HepG2 (cell line): ENCODE measurements around the gene PPM1G. TPM values are rescaled to one million over a fixed set of nuclear protein-coding genes. Genes with fewer than 3 reads are reported as not detected.

Source experiments
- BATF2 ChIP-seq: sonication (generic); formaldehyde crosslinking; IDR thresholded peaks from 2 replicates; pipeline ENCODE4 v1.8.0; 2022; ENCODE audit warnings: mild to moderate bottlenecking, missing genetic modification reagents, moderate library complexity
- CEBPB ChIP-seq: IDR thresholded peaks from 2 replicates; pipeline ENCODE4 v1.6.1; 2011; ENCODE audit warnings: low read depth, low read length, improper control_type of control experiment, borderline replicate concordance
- E2F2 ChIP-seq: sonication (generic); formaldehyde crosslinking; IDR thresholded peaks from 2 replicates; pipeline ENCODE4 v1.4.0; 2020; ENCODE audit warnings: missing genetic modification reagents, borderline replicate concordance
- PTBP1 ChIP-seq: fragments of 200-400 bp; formaldehyde crosslinking; IDR thresholded peaks from 2 replicates; pipeline ENCODE4 v1.6.1; 2018; ENCODE audit warnings: low read length, low read depth; ENCODE audit not compliant: poor library complexity, severe bottlenecking
- SETDB1 ChIP-seq: sonication (generic); formaldehyde crosslinking; IDR thresholded peaks from 2 replicates; pipeline ENCODE4 v1.5.1; 2020; ENCODE audit warnings: missing genetic modification reagents, mild to moderate bottlenecking, borderline replicate concordance
- TEAD2 ChIP-seq: sonication (generic); formaldehyde crosslinking; IDR thresholded peaks from 2 replicates; pipeline ENCODE4 v1.9.0; 2021; ENCODE audit warnings: missing genetic modification reagents
- ZBTB4 ChIP-seq: sonication (generic); formaldehyde crosslinking; IDR thresholded peaks from 2 replicates; pipeline ENCODE4 v1.4.0; 2020; ENCODE audit warnings: missing genetic modification reagents, mild to moderate bottlenecking, borderline replicate concordance
- ZBTB40 ChIP-seq, 2 experiments: fragments of 450-650 bp in 1 of 2; sonication (generic) in 1 of 2; formaldehyde crosslinking in 1 of 2; IDR thresholded peaks; 2 replicates each; pipeline versions ENCODE4 v1.6.1 to v1.8.0; 2016 to 2022; ENCODE audit warnings: antibody characterized with exemption in 1 of 2, mild to moderate bottlenecking in 1 of 2, missing genetic modification reagents in 1 of 2
- ZEB1 ChIP-seq: IDR thresholded peaks from 2 replicates; pipeline ENCODE4 v1.6.1; 2012; ENCODE audit warnings: mild to moderate bottlenecking, low read depth, inconsistent platforms; ENCODE audit not compliant: insufficient replicate concordance
- ZNF232 ChIP-seq: sonication (generic); formaldehyde crosslinking; IDR thresholded peaks from 2 replicates; pipeline ENCODE4 v1.4.0; 2020; ENCODE audit warnings: missing genetic modification reagents, borderline replicate concordance
- ZNF501 ChIP-seq: sonication (generic); formaldehyde crosslinking; IDR thresholded peaks from 2 replicates; pipeline ENCODE4 v1.5.1; 2020; ENCODE audit warnings: mild to moderate bottlenecking, moderate library complexity, missing genetic modification reagents
- ZNF562 ChIP-seq: sonication (generic); formaldehyde crosslinking; IDR thresholded peaks from 2 replicates; pipeline ENCODE4 v1.8.0; 2022; ENCODE audit warnings: missing genetic modification reagents, borderline replicate concordance
- ZNF720 ChIP-seq: sonication (generic); formaldehyde crosslinking; IDR thresholded peaks from 2 replicates; pipeline ENCODE4 v1.4.0; 2020; ENCODE audit warnings: missing genetic modification reagents
- ZNF749 ChIP-seq: sonication (generic); formaldehyde crosslinking; IDR thresholded peaks from 2 replicates; pipeline ENCODE4 v1.8.0; 2022; ENCODE audit warnings: mild to moderate bottlenecking, missing genetic modification reagents, moderate library complexity, borderline replicate concordance
- polyA plus RNA-seq, 8 experiments: library from polyadenylated mRNA; depleted of rRNA in 3 of 8; stranded (reverse) in 7 of 8; unstranded in 1 of 8; fragments of >200 nt; fragmentation: Illumina TruSeq in 4 of 8; extraction: Trizol in 4 of 8; gene quantifications; 2 replicates each; pipeline versions ENCODE4 v1.2.1 to v1.2.3, GENCODE V29; 2011 to 2016; ENCODE audit warnings: low read depth in 4 of 8, missing spikeins in 1 of 8, mixed read lengths in 1 of 8; ENCODE audit not compliant: insufficient read depth in 1 of 8
- total RNA-seq, 5 experiments: library from RNA; depleted of rRNA; stranded (reverse); fragments of >200 nt; fragmentation: Illumina TruSeq; extraction: Trizol; gene quantifications; 2 replicates each; pipeline ENCODE4 v1.2.3, GENCODE V29; 2016; ENCODE audit warnings: low read depth in 1 of 5

PPM1G gene
- total and polyA plus RNA-seq, 2 of the 13 experiments (the other 11 are each of a cell fraction or from before 2014, with no cell fraction given), result 58.2 to 213 TPM

GRCh38 chr2:27428978-27429541 is 19.7 kb upstream of the PPM1G start (continued):
- no peak for TF ChIP-seq ZBTB4 (CRISPR knock-in tag)
- TF ChIP-seq TEAD2 (CRISPR knock-in tag), result no peak
- no peak for TF ChIP-seq SETDB1 (CRISPR knock-in tag)
- no peak for TF ChIP-seq ZNF720
- TF ChIP-seq ZNF562 (CRISPR knock-in tag), result no peak
- no peak for TF ChIP-seq ZNF232
- no peak for TF ChIP-seq BATF2 (CRISPR knock-in tag)
- peak; percentile 33; the same call in 1 of the 2 replicates for TF ChIP-seq ZNF501 (CRISPR knock-in tag)
- no peak for TF ChIP-seq ZBTB40 (IDR thresholded peaks at IDR 0.05)
- TF ChIP-seq ZBTB40 (CRISPR knock-in tag; IDR thresholded peaks at IDR 0.05), result peak; percentile 45; the same call in 1 of the 2 replicates
- no peak for TF ChIP-seq PTBP1
- TF ChIP-seq ZNF749 (CRISPR knock-in tag), result no peak
- TF ChIP-seq CEBPB, result no peak
- 0 out of 2 replicates have a peak, but pooled peaks have one; percentile 86 for TF ChIP-seq E2F2 (CRISPR knock-in tag)
- no peak for TF ChIP-seq ZEB1
